HG03135 (cell line): ENCODE results near the gene ANKRD1.

Experiments
- ATAC-seq: cut with Tn5 transposase; IDR thresholded peaks from one replicate; pipeline ENCODE4 v1.9.1; 2021; ENCODE audit warnings: mild to moderate bottlenecking, moderate library complexity; ENCODE audit not compliant: unreplicated experiment

Gene ANKRD1

DNA sequence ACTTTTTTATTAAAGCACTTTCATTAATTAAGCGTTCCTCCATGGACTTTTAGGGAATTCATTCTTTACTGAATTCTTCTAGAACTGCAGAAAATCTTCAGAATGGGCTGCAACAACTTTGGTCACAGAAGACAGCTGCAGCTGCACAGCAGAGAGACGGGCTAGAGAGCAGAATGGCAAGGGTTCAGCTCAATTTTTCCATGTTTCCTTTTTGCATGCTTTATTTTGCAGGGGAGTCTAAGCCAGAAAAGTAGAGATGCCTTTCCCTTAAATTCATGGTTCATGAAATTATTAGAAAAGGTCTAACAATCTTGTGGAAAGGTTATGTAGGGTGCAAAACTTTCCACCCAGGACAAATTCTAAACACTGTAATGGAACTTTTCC lies 15.4 kb upstream of the ANKRD1 start:
- no peak for ATAC-seq

DNA sequence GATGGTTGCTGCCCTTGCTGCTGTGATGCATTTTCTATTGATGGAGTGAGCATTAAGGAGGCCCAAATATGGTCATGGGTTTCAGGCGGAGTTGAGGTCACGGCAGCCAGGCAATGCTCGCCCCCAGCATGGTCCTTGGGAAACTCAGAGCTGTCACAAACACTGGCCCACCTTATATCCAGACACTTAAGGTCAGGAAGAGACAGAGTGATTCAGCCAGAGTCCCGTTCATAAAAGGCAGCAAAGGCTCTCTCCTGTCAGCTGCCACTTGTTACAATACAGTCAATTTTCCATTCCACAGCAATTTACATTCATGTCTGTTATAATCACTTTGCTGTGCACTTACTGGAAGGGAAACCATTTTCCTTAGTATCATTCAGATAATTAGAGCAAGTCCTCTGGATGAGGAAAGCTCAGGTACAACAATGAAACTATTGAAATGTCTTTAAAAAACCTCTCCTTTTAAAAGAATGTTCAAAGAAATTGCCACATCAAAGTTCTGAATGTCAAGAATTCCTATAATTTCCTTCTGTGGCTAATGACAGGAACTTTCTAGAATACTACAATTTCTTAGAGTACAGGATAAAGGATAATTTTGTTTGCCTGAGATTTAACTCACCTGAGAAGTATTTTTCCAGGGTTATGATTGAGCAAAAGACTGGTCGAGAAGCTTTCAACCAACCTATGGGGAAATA lies 14.8 kb upstream of the ANKRD1 start:
- no peak for ATAC-seq

DNA sequence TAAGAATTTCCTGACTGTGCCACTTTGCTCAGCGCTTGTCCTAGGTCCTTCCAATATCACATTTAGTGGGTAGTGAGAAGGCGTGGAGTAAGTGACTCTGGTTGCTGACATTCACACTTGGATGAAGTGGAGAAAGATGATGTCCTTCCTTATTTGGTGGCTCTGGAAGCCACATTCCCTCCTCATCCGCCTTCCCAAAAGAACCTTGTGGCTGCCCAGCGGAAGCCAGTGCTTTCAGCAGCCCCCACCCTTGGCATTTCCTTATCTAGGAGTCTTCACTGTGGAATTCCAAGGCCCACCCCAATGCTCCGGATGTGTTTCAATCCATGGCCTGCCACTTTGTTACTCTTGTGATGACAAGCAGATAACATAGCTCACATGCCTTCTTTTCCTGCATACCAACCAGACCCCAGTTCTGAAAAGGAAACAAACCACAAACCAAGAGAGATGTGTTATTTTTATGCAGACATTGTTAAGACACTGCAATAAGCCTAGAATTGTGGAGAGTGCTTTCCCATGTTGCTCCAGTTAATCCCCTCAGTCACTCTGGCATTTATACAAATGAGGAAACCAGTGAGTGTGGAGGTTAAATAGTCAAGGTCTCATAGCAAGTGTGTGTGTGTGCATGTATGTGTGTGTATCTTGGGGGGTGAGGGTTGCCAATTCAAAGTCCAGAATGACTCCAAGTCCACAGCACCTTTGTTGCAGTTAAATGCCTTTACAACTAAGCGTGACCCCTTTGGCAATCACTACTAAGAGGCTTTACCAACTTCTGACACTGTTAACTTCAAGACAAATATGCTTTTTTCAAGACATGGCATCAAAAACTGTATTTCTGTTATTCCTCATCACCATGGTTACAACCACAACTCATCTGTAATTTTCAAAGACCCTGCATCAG lies 10.3 kb upstream of the ANKRD1 start:
- no peak for ATAC-seq

- ATAC-seq: no peak
Measured at GRCh38 chr10:90930070-90930837, 9.4 kb upstream of the ANKRD1 start.

GRCh38 chr10:90929179-90929578 lies 8.3 kb upstream of the ANKRD1 start:
- no peak for ATAC-seq

DNA sequence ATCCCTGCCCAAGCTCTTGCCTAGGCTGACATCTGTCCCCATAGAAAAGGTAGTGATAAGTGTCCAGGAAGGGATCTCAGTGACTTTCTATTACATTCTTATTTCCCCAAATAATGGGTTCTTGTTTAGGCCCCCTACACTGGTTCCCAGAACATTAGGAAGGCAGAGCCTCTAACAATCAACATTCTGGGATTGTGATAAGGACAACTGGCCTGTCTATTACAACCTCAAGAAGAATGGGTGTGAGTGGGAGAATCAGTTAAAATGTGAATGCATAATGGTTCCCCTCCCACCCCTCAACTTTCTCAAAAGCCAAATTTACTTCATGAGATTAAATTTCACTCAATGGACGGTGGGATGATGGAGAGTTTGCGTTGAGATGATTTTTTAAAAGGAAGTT lies 6.4 kb upstream of the ANKRD1 start:
- ATAC-seq: no peak

- ATAC-seq: no peak
Measured at GRCh38 chr10:90925079-90926029, 4.5 kb upstream of the ANKRD1 start.

DNA sequence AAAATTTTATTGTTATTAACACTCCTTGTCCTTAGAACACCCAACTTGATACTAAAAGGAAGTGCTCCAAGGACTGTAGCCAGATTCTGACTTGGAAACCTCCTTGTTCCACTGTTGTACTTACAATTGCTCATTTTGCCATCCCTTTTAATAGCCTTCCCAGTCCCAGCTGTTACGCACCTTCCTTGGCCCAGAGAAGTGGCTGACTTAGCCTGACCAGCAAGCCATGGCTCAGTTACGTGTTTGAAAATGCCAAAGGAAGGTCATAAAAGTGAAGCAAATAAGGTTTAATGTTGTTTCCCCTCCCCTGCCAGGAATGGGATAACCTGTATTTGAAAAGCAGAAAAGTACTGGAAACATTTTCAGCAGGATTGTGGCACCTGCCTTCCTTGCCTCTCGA lies 3.7 kb upstream of the ANKRD1 start:
- ATAC-seq: no peak

GRCh38 chr10:90923111-90923731 lies 2.3 kb upstream of the ANKRD1 start:
- no peak for ATAC-seq

DNA sequence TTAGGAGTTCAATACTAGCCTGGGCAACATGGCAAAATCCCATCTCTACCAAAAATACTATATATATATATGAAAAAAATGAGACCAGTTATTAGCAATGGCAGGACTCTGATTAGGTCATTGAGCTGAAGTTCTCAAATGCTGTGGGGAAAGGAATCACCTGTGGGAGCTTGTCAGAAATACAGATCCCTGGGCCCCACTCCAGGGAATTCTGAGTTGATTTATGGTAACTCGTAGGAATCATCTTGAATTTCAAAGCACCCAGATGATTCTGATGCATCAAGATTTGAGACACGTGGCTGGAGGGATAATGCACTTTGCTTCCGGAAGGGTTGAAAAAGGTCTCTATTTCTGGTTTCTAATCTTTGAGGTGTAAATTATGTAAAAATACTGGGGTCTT lies 1.0 kb upstream of the ANKRD1 start:
- ATAC-seq: no peak

- ATAC-seq: no peak
Measured at GRCh38 chr10:90919683-90920574, 958 bp downstream of the ANKRD1 start.

GRCh38 chr10:90917968-90918318 lies 2.9 kb downstream of the ANKRD1 start:
- ATAC-seq: no peak

DNA sequence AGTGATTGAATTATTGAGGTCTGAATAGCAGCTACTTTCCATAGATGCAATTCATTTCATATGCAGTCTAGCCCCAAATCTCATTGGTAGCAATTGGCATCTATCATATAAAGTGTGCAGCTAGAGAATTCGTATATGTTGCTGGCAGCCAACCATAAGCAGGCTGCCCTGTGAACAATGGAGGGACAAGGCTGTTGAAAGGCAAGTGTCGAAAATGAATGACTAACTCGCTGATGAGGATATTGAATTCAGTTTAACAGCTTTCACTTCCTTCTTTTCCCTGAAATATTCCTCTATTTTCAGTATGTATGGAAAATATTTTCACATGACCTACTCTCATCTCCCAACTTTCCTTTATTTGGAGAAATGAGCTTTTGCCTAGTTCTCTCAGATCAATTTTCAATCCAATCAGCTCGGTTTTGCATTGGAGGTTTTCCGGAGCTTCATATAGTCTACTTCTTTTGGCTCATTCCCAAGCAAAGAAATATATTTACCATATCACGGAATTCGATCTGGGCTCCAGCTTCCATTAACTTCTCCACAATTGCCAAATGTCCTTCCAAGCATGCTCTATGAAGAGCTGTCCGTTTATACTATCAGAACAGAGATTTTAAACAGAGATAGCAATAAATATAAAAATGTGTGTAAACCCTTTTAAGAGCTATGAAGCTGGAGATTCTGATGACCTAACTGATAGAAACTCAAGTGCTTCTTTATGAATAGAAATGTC lies 3.5 kb downstream of the ANKRD1 start:
- no peak for ATAC-seq

GRCh38 chr10:90916392-90917237 lies 4.3 kb downstream of the ANKRD1 start:
- no peak for ATAC-seq

- no peak for ATAC-seq
Measured at GRCh38 chr10:90915766-90916075, 5.2 kb downstream of the ANKRD1 start.

DNA sequence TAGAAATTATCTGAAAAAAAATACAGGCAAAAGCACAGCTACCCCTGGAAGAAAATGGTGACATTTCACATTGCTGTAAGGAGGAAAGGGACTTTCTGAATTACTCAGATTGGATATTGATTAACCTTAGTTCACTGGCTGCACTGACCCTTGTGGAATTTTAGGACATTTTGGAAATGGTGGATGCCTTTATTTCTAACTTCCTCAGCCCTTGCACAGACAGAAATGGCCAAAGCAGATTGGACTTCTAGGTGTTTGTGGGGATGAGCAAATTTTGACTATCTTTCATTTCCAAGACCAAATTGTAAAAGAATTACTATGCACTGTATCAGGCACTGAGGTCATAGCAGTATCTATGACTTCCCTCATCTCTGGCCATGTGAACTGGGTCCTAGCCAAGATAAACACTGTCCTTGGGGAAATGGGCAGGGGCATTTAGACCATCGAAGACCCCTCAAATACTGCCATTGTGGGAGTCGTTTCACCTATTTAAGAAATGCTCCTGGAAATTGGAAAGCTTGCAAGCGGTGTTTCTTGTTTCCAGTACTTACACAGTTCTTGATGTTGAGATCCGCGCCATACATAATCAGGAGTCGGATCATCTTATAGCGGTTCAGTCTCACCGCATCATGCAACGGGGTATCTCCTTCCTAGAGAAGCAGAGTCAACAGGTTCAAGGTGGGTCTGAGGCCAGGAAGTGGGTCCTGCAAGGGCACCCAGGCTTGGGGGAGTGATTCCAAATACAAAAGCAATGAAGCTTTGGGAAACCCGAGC lies 5.7 kb downstream of the ANKRD1 start:
- no peak for ATAC-seq
